HEK293 (cell line): ENCODE measurements around the gene POLG2.

Experiments
- CTCF ChIP-seq: fragments of 450-650 bp; formaldehyde crosslinking; IDR thresholded peaks from 2 replicates; pipeline ENCODE4 v1.5.1; 2016; ENCODE audit warnings: missing biosample characterization, missing genetic modification characterization
- TCF7L2 ChIP-seq: IDR thresholded peaks from 2 replicates; pipeline ENCODE4 v1.6.1; 2011; ENCODE audit warnings: low read depth, mild to moderate bottlenecking, inconsistent platforms, low read length, moderate library complexity, borderline replicate concordance
- ZNF18 ChIP-seq: fragments of 450-650 bp; formaldehyde crosslinking; IDR thresholded peaks from 2 replicates; pipeline ENCODE4 v1.5.1; 2016; ENCODE audit warnings: missing biosample characterization, missing genetic modification characterization
- ZNF324 ChIP-seq: fragments of 450-650 bp; formaldehyde crosslinking; IDR thresholded peaks from 2 replicates; pipeline ENCODE4 v1.5.1; 2016; ENCODE audit warnings: missing biosample characterization, missing genetic modification characterization
- ZNF747 ChIP-seq: fragments of 450-650 bp; formaldehyde crosslinking; IDR thresholded peaks from 2 replicates; pipeline ENCODE4 v1.5.1; 2016; ENCODE audit warnings: missing biosample characterization, missing genetic modification characterization
- ZNF76 ChIP-seq: fragments of 450-650 bp; formaldehyde crosslinking; IDR thresholded peaks from 2 replicates; pipeline ENCODE4; 2016; ENCODE audit warnings: low read depth, missing biosample characterization, missing genetic modification characterization, borderline replicate concordance
- ZNF791 ChIP-seq: fragments of 450-650 bp; formaldehyde crosslinking; IDR thresholded peaks from 2 replicates; pipeline ENCODE4 v1.5.1; 2016; ENCODE audit warnings: missing biosample characterization, missing genetic modification characterization
- ZSCAN5A ChIP-seq: fragments of 450-650 bp; formaldehyde crosslinking; IDR thresholded peaks from 2 replicates; pipeline ENCODE4 v1.5.1; 2016; ENCODE audit warnings: missing biosample characterization, missing genetic modification characterization
- ZXDB ChIP-seq: fragments of 450-650 bp; formaldehyde crosslinking; IDR thresholded peaks from 2 replicates; pipeline ENCODE4 v1.5.1; 2016; ENCODE audit warnings: missing biosample characterization, missing genetic modification characterization
- TF ChIP-seq, protein P1 (sequence below): fragments of 450-650 bp; formaldehyde crosslinking; IDR thresholded peaks from 2 replicates; pipeline ENCODE4 v1.5.1; 2016; ENCODE audit warnings: missing biosample characterization, missing genetic modification characterization
- TF ChIP-seq, protein P2 (sequence below): fragments of 450-650 bp; formaldehyde crosslinking; IDR thresholded peaks from 2 replicates; pipeline ENCODE4 v1.5.1; 2017; ENCODE audit warnings: missing biosample characterization, missing genetic modification characterization
- TF ChIP-seq, protein P3 (sequence below): fragments of 450-650 bp; formaldehyde crosslinking; IDR thresholded peaks from 2 replicates; pipeline ENCODE4 v1.5.1; 2016; ENCODE audit warnings: missing biosample characterization, missing genetic modification characterization, low read depth

DNA sequence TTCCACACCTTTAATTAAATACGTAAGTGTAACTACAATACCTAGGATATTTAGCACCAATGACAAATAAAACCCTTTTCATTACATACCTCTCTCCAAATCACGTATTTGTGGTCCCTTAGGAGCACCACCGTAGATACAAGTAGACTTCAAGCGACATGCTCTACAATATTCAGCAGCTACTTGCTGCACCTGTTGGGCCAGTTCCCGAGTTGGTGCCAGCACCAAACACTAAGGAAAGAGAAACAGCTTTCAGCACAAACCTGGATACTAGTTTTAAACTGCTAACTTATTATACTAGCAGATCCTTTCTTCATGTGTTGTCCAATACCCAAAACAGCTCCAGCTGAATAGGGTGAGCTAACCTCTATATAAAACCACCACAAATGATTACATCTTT is 6.5 kb upstream of the POLG2 start:
- TF ChIP-seq, protein P1, sequence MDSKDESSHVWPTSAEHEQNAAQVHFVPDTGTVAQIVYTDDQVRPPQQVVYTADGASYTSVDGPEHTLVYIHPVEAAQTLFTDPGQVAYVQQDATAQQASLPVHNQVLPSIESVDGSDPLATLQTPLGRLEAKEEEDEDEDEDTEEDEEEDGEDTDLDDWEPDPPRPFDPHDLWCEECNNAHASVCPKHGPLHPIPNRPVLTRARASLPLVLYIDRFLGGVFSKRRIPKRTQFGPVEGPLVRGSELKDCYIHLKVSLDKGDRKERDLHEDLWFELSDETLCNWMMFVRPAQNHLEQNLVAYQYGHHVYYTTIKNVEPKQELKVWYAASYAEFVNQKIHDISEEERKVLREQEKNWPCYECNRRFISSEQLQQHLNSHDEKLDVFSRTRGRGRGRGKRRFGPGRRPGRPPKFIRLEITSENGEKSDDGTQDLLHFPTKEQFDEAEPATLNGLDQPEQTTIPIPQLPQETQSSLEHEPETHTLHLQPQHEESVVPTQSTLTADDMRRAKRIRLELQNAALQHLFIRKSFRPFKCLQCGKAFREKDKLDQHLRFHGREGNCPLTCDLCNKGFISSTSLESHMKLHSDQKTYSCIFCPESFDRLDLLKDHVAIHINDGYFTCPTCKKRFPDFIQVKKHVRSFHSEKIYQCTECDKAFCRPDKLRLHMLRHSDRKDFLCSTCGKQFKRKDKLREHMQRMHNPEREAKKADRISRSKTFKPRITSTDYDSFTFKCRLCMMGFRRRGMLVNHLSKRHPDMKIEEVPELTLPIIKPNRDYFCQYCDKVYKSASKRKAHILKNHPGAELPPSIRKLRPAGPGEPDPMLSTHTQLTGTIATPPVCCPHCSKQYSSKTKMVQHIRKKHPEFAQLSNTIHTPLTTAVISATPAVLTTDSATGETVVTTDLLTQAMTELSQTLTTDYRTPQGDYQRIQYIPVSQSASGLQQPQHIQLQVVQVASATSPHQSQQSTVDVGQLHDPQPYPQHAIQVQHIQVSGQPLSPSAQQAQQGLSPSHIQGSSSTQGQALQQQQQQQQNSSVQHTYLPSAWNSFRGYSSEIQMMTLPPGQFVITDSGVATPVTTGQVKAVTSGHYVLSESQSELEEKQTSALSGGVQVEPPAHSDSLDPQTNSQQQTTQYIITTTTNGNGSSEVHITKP (tag by site-specific recombination), result no peak
- no peak for TF ChIP-seq CTCF (tag by site-specific recombination)
- no peak for TF ChIP-seq ZNF324 (tag by site-specific recombination)
- TF ChIP-seq ZNF76 (tag by site-specific recombination), result no peak
- TF ChIP-seq ZNF18 (tag by site-specific recombination), result no peak
- TF ChIP-seq, protein P2, sequence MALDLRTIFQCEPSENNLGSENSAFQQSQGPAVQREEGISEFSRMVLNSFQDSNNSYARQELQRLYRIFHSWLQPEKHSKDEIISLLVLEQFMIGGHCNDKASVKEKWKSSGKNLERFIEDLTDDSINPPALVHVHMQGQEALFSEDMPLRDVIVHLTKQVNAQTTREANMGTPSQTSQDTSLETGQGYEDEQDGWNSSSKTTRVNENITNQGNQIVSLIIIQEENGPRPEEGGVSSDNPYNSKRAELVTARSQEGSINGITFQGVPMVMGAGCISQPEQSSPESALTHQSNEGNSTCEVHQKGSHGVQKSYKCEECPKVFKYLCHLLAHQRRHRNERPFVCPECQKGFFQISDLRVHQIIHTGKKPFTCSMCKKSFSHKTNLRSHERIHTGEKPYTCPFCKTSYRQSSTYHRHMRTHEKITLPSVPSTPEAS (tag by site-specific recombination), result no peak
- TF ChIP-seq, protein P3, sequence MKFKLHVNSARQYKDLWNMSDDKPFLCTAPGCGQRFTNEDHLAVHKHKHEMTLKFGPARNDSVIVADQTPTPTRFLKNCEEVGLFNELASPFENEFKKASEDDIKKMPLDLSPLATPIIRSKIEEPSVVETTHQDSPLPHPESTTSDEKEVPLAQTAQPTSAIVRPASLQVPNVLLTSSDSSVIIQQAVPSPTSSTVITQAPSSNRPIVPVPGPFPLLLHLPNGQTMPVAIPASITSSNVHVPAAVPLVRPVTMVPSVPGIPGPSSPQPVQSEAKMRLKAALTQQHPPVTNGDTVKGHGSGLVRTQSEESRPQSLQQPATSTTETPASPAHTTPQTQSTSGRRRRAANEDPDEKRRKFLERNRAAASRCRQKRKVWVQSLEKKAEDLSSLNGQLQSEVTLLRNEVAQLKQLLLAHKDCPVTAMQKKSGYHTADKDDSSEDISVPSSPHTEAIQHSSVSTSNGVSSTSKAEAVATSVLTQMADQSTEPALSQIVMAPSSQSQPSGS (tag by site-specific recombination), result no peak
- TF ChIP-seq TCF7L2, result no peak
- TF ChIP-seq ZXDB, result no peak
- no peak for TF ChIP-seq ZNF747 (tag by site-specific recombination)
- TF ChIP-seq ZSCAN5A (tag by site-specific recombination), result no peak
- TF ChIP-seq ZNF791 (tag by site-specific recombination), result no peak
